ENCODE results near the gene SLC8A3. TPM values are rescaled to one million over a fixed set of nuclear protein-coding genes. Genes with fewer than 3 reads are reported as not detected.

SLC8A3 gene
- total and polyA plus RNA-seq, 3 donors from 2014 or later: 0.39 to 0.61 (median 0.43) TPM

GRCh38 chr14:70006699-70007098, 182.1 kb downstream of the SLC8A3 start:
- Histone ChIP-seq H3K27me3 (no peaks in the 10 kb centered on the region), H3K4me1 (peaks cover 11% of the 10 kb centered on the region), H3K9me3 (no peaks in the 10 kb centered on the region), H3K27ac (no peak overlapping the region), H3K36me3 (ENCODE audit: low read depth, missing control alignments) (no peaks in the 10 kb centered on the region), H3K4me3 (no peak overlapping the region)
- TF ChIP-seq POLR2A (IDR thresholded peaks at IDR 0.05): no peak
- TF ChIP-seq CTCF (IDR thresholded peaks at IDR 0.05): no peak
- intact Hi-C loops (cut with DNase I; ENCODE audit: low total_unique reads): no loop called here
- no peak for DNase-seq
- WGBS, 2 donors: 93 to 97% methylated on average over 6 of the region's 6 CpGs

GRCh38 chr14:70005281-70005805, 183.4 kb downstream of the SLC8A3 start:
- Histone ChIP-seq H3K36me3 (ENCODE audit: low read depth, missing control alignments) (no peaks in the 10 kb centered on the region), H3K4me3 (no peak overlapping the region), H3K27ac (no peak overlapping the region), H3K9me3 (no peaks in the 10 kb centered on the region), H3K27me3 (no peaks in the 10 kb centered on the region), H3K4me1 (peaks cover 11% of the 10 kb centered on the region)
- no peak for DNase-seq
- 83 to 89% methylated on average over 5 of the region's 5 CpGs for WGBS, 2 donors
- TF ChIP-seq POLR2A (IDR thresholded peaks at IDR 0.05) (no peak), CTCF (IDR thresholded peaks at IDR 0.05) (no peak)
- intact Hi-C loops (cut with DNase I; ENCODE audit: low total_unique reads): no loop called here

- Histone ChIP-seq H3K4me1 (peaks cover 11% of the 10 kb centered on the region), H3K9me3 (no peaks in the 10 kb centered on the region), H3K27me3 (no peaks in the 10 kb centered on the region), H3K27ac (no peak overlapping the region), H3K4me3 (no peak overlapping the region), H3K36me3 (ENCODE audit: low read depth, missing control alignments) (no peaks in the 10 kb centered on the region)
- intact Hi-C loops (cut with DNase I; ENCODE audit: low total_unique reads): no loop called here
- DNase-seq: no peak
- TF ChIP-seq CTCF (IDR thresholded peaks at IDR 0.05): no peak
- TF ChIP-seq POLR2A (IDR thresholded peaks at IDR 0.05): no peak
- whole genome bisulfite sequencing, 2 donors: 72 to 92% methylated on average over 2 of the region's 2 CpGs
Observed at GRCh38 chr14:70004791-70005190, 184.0 kb downstream of the SLC8A3 start.

- WGBS, 2 donors: 69 to 86% methylated on average over 6 of the region's 6 CpGs
- H3K4me3 ChIP-seq: no peak overlapping the region
- H3K36me3 ChIP-seq (ENCODE audit: low read depth, missing control alignments): no peaks in the 10 kb centered on the region
- no peaks in the 10 kb centered on the region for H3K4me1 ChIP-seq
- H3K27ac ChIP-seq: no peak overlapping the region
- no peaks in the 10 kb centered on the region for H3K27me3 ChIP-seq
- H3K9me3 ChIP-seq: no peaks in the 10 kb centered on the region
- intact Hi-C loops (cut with DNase I; ENCODE audit: low total_unique reads): no loop called here
- DNase-seq: no peak
- no peak for TF ChIP-seq CTCF (IDR thresholded peaks at IDR 0.05)
- TF ChIP-seq POLR2A (IDR thresholded peaks at IDR 0.05): no peak
Observed at GRCh38 chr14:70002589-70003346, 186.0 kb downstream of the SLC8A3 start.

- Histone ChIP-seq H3K36me3 (ENCODE audit: low read depth, missing control alignments) (no peaks in the 10 kb centered on the region), H3K27ac (no peak overlapping the region), H3K9me3 (no peaks in the 10 kb centered on the region), H3K4me1 (no peaks in the 10 kb centered on the region), H3K27me3 (no peaks in the 10 kb centered on the region), H3K4me3 (no peak overlapping the region)
- 86 to 96% methylated on average over 7 of the region's 7 CpGs for WGBS, 2 donors
- intact Hi-C loops (cut with DNase I; ENCODE audit: low total_unique reads): no loop called here
- no peak for DNase-seq
- TF ChIP-seq POLR2A (IDR thresholded peaks at IDR 0.05) (no peak), CTCF (IDR thresholded peaks at IDR 0.05) (no peak)
Observed at GRCh38 chr14:70000601-70001000, 188.2 kb downstream of the SLC8A3 start.
